Vagina (tissue), 2 donors: ENCODE results near the gene PANX3.

Experiments used
- POLR2A ChIP-seq, 2 donors: fragments of 450-650 bp; IDR thresholded peaks; one replicate each; pipeline ENCODE4 v1.6.1; 2017; ENCODE audit warnings: antibody characterized with exemption in 2 of 2, mild to moderate bottlenecking in 2 of 2, moderate library complexity in 2 of 2
- POLR2AphosphoS5 ChIP-seq, 2 donors: sonication (generic); formaldehyde crosslinking; IDR thresholded peaks; one replicate each; pipeline ENCODE4 v1.9.0; 2017; ENCODE audit warnings: antibody characterized with exemption in 2 of 2, mild to moderate bottlenecking in 2 of 2, low read depth in 1 of 2; ENCODE audit not compliant: insufficient read depth in 1 of 2
- TF ChIP-seq, protein P1 (sequence below), 3 experiments: fragments of 450-650 bp in 2 of 3; fragments of 200-600 bp in 1 of 3; sonication (generic) in 1 of 3; IDR thresholded peaks; one replicate each; pipeline ENCODE4 v1.5.1; 2017 to 2019; ENCODE audit warnings: antibody characterized with exemption in 3 of 3, mild to moderate bottlenecking in 2 of 3, moderate library complexity in 2 of 3

DNA sequence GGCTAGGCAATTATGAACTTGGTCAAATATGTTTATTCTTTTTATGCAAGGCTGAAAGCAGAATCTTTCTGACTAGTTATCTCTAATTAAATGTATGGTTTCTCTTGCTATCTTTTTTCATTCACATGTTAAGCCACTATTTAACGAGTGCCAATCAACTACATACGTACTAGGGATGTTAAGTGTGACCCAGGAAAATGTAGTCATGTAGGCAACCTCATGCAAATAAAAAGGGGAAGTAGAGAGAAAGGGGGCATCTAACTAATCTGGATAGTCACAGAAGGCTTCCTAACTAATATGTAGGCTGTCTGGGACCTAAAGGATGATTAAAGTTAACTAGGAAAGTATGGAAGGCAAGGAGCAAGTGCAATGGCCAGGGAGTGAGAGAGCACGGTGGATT lies 34.9 kb downstream of the PANX3 start:
- TF ChIP-seq, protein P1, sequence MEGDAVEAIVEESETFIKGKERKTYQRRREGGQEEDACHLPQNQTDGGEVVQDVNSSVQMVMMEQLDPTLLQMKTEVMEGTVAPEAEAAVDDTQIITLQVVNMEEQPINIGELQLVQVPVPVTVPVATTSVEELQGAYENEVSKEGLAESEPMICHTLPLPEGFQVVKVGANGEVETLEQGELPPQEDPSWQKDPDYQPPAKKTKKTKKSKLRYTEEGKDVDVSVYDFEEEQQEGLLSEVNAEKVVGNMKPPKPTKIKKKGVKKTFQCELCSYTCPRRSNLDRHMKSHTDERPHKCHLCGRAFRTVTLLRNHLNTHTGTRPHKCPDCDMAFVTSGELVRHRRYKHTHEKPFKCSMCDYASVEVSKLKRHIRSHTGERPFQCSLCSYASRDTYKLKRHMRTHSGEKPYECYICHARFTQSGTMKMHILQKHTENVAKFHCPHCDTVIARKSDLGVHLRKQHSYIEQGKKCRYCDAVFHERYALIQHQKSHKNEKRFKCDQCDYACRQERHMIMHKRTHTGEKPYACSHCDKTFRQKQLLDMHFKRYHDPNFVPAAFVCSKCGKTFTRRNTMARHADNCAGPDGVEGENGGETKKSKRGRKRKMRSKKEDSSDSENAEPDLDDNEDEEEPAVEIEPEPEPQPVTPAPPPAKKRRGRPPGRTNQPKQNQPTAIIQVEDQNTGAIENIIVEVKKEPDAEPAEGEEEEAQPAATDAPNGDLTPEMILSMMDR (IDR thresholded peaks at IDR 0.05), result no peak
- TF ChIP-seq POLR2A (IDR thresholded peaks at IDR 0.05), result no peak
- TF ChIP-seq POLR2AphosphoS5 (IDR thresholded peaks at IDR 0.05; ENCODE audit: insufficient read depth in 1 of 2, low read depth in 1 of 2), result no peak
